Natural killer cell (primary cell): ENCODE results near the gene HLA-G. TPM values are rescaled to one million over a fixed set of nuclear protein-coding genes. Genes with fewer than 3 reads are reported as not detected.

Experiments
- ATAC-seq, 3 donors: fragments of 150-1000 bp in 2 of 3; fragments of 200-7000 bp in 1 of 3; cut with Tn5 transposase; 1 replicate in 1 of 3; 2 replicates in 2 of 3; pipeline ENCODE4 v1.10.0; 2021; ENCODE audit warnings: mild to moderate bottlenecking in 2 of 3, moderate library complexity in 2 of 3
- DNase-seq, 2 donors: peaks; one replicate each; pipeline versions ENCODE4 v3.0.0 to v3.0.0-alpha.2; 2013 to 2021; ENCODE audit warnings: mixed read lengths in 1 of 2
- H3K27ac ChIP-seq: one replicate; pipeline ENCODE4 v1.5.1; 2013; ENCODE audit warnings: mild to moderate bottlenecking, low read length
- H3K27me3 ChIP-seq: one replicate; pipeline ENCODE4 v1.6.1; 2013; ENCODE audit warnings: low read length; ENCODE audit not compliant: control insufficient read depth, insufficient read depth
- H3K36me3 ChIP-seq: one replicate; pipeline ENCODE4 v1.6.1; 2013; ENCODE audit warnings: low read length; ENCODE audit not compliant: control insufficient read depth, insufficient read depth
- H3K4me1 ChIP-seq: one replicate; pipeline ENCODE4 v1.6.1; 2013; ENCODE audit warnings: low read length; ENCODE audit not compliant: control insufficient read depth, insufficient read depth
- H3K4me3 ChIP-seq: one replicate; pipeline ENCODE4 v1.5.1; 2013; ENCODE audit warnings: low read length
- H3K9me3 ChIP-seq: one replicate; pipeline ENCODE4 v1.6.1; 2013; ENCODE audit warnings: low read length; ENCODE audit not compliant: control insufficient read depth, insufficient read depth
- H3K27ac Mint-ChIP-seq, 2 donors: one replicate each; pipeline ENCODE4 v1.8.0; 2022; ENCODE audit warnings: mild to moderate bottlenecking in 2 of 2, mixed read lengths in 2 of 2, moderate library complexity in 1 of 2
- H3K27me3 Mint-ChIP-seq, 2 donors: one replicate each; pipeline ENCODE4 v1.8.0; 2022; ENCODE audit warnings: low read depth in 2 of 2, mixed read lengths in 2 of 2
- H3K36me3 Mint-ChIP-seq: one replicate; pipeline ENCODE4 v1.8.0; 2022; ENCODE audit warnings: mixed read lengths
- H3K4me1 Mint-ChIP-seq, 2 donors: one replicate each; pipeline ENCODE4 v1.8.0; 2022; ENCODE audit warnings: mixed read lengths in 2 of 2
- H3K4me3 Mint-ChIP-seq: one replicate; pipeline ENCODE4 v1.8.0; 2022; ENCODE audit warnings: mild to moderate bottlenecking, moderate library complexity, mixed read lengths
- H3K9me3 Mint-ChIP-seq, 2 donors: one replicate each; pipeline ENCODE4 v1.8.0; 2022; ENCODE audit warnings: mixed read lengths in 2 of 2
- WGBS: methylation state at CpG from one replicate; pipeline ENCODE4 v1.1.7; 2013; ENCODE audit warnings: missing lambda C conversion rate; ENCODE audit not compliant: insufficient coverage; 5-methylcytosine and 5-hydroxymethylcytosine counted together
- intact Hi-C: fragments of 100-400 bp; cut with micrococcal nuclease; formaldehyde crosslinking; loops from one replicate; pipeline ENCODE4 v1.14.2; 2022
- total RNA-seq, 4 donors: library from RNA; stranded (reverse); fragments of 120-200 nt in 1 of 4; gene quantifications; one replicate each; pipeline versions ENCODE4 v1.2.3 to v1.2.4, GENCODE V29; 2013 to 2022
- TF ChIP-seq, protein P1 (sequence below): fragments of 200-600 bp; IDR thresholded peaks from one replicate; pipeline ENCODE4 v1.8.0; 2022; ENCODE audit warnings: antibody characterized with exemption

The HLA-G gene
- total RNA-seq, 3 donors from 2014 or later (not counting 1 experiment from before 2014, with no cell fraction given), result 1.6 to 7.7 (median 4.0) TPM

DNA sequence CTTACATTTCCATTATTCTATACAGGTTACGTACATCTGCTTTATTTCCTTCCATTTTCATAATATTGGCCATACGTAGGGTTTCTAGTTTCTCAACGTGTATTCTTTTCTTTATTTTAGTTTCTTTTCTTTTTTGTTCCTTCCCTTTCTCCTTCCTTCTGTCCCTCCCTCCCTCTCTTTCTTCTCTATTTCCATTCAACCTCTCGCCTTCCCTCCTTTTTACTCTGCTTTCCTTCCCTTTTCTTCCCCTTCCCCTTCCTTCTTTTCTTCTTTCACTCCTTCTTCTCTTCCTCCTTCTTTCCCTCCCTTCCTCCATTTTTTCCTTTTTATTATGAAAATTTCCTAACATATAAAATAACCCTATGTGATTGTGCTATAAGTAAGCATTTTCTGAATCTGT is 8.7 kb upstream of the HLA-G start:
- peaks cover 6% of the 10 kb centered on the region for H3K27me3 ChIP-seq
- intact Hi-C loops, result no loop called here
- DNase-seq, result no peak
- no peaks in the 10 kb centered on the region for H3K9me3 Mint-ChIP-seq
- TF ChIP-seq, protein P1, sequence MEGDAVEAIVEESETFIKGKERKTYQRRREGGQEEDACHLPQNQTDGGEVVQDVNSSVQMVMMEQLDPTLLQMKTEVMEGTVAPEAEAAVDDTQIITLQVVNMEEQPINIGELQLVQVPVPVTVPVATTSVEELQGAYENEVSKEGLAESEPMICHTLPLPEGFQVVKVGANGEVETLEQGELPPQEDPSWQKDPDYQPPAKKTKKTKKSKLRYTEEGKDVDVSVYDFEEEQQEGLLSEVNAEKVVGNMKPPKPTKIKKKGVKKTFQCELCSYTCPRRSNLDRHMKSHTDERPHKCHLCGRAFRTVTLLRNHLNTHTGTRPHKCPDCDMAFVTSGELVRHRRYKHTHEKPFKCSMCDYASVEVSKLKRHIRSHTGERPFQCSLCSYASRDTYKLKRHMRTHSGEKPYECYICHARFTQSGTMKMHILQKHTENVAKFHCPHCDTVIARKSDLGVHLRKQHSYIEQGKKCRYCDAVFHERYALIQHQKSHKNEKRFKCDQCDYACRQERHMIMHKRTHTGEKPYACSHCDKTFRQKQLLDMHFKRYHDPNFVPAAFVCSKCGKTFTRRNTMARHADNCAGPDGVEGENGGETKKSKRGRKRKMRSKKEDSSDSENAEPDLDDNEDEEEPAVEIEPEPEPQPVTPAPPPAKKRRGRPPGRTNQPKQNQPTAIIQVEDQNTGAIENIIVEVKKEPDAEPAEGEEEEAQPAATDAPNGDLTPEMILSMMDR, result no peak
- H3K27ac Mint-ChIP-seq, result no peak overlapping the region
- H3K4me1 Mint-ChIP-seq, result no peaks in the 10 kb centered on the region
- H3K4me3 ChIP-seq, result no peak overlapping the region
- H3K27ac ChIP-seq, result no peak overlapping the region
- H3K36me3 Mint-ChIP-seq, result no peaks in the 10 kb centered on the region
- peaks cover 24 to 42% of the 10 kb centered on the region in 2 donors for H3K27me3 Mint-ChIP-seq
- no peaks in the 10 kb centered on the region for H3K4me1 ChIP-seq
- no peaks in the 10 kb centered on the region for H3K9me3 ChIP-seq
- no peak for ATAC-seq
- no peak overlapping the region for H3K4me3 Mint-ChIP-seq
- no peaks in the 10 kb centered on the region for H3K36me3 ChIP-seq
- WGBS, result 89% methylated on average over 4 of the region's 4 CpGs

DNA sequence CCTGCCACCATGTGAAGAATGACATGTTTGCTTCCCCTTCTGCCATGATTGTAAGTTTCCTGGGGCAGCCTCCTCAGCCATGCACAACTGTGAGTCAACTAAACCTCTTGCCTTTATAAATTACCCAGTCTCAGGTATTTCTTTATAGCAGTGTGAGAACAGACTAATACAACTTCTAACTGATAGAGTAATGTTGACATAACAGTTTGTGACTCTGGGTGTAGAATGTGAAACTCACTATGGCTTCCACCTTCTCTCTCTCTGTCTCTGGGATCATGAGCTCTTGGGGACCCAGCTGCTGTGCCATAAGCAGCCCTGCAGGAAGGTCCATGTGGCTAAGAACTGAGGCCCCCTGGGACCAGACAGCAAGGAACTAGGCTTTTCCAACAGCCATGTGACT is 3.5 kb upstream of the HLA-G start:
- intact Hi-C loops, result no loop called here
- Histone ChIP-seq H3K9me3 (no peaks in the 10 kb centered on the region), H3K36me3 (no peaks in the 10 kb centered on the region), H3K27me3 (peaks cover 18% of the 10 kb centered on the region), H3K27ac (no peak overlapping the region), H3K4me1 (peaks cover 14% of the 10 kb centered on the region), H3K4me3 (no peak overlapping the region)
- no peak overlapping the region for H3K27ac Mint-ChIP-seq
- no peak overlapping the region for H3K4me3 Mint-ChIP-seq
- DNase-seq (no peak), ATAC-seq (no peak)
- TF ChIP-seq, protein P1, result no peak
- peaks cover 50 to 68% of the 10 kb centered on the region in 2 donors for H3K27me3 Mint-ChIP-seq
- no peaks in the 10 kb centered on the region for H3K36me3 Mint-ChIP-seq
- H3K4me1 Mint-ChIP-seq, result peaks cover 0 to 9% of the 10 kb centered on the region in 2 donors
- H3K9me3 Mint-ChIP-seq, result no peaks in the 10 kb centered on the region

- no peaks in the 10 kb centered on the region for H3K9me3 Mint-ChIP-seq
- WGBS, result 70% methylated on average over 1 of the region's 2 CpGs
- H3K9me3 ChIP-seq, result no peaks in the 10 kb centered on the region
- H3K27ac ChIP-seq, result no peak overlapping the region
- no peak overlapping the region for H3K4me3 ChIP-seq
- DNase-seq (no peak), ATAC-seq (no peak)
- H3K27ac Mint-ChIP-seq, result no peak overlapping the region
- H3K36me3 ChIP-seq, result no peaks in the 10 kb centered on the region
- peaks cover 18% of the 10 kb centered on the region for H3K27me3 ChIP-seq
- TF ChIP-seq, protein P1, result no peak
- peaks cover 14% of the 10 kb centered on the region for H3K4me1 ChIP-seq
- H3K4me1 Mint-ChIP-seq, result peaks cover 0 to 9% of the 10 kb centered on the region in 2 donors
- peaks cover 66 to 79% of the 10 kb centered on the region in 2 donors for H3K27me3 Mint-ChIP-seq
- H3K4me3 Mint-ChIP-seq, result no peak overlapping the region
- no peaks in the 10 kb centered on the region for H3K36me3 Mint-ChIP-seq
- intact Hi-C loops, result no loop called here
Observed at GRCh38 chr6:29825848-29826247, 1.8 kb upstream of the HLA-G start.

- no peaks in the 10 kb centered on the region for H3K9me3 Mint-ChIP-seq
- peaks cover 14% of the 10 kb centered on the region for H3K4me1 ChIP-seq
- H3K36me3 Mint-ChIP-seq, result no peaks in the 10 kb centered on the region
- peaks cover 0 to 9% of the 10 kb centered on the region in 2 donors for H3K4me1 Mint-ChIP-seq
- H3K27ac ChIP-seq, result no peak overlapping the region
- ATAC-seq (no peak), DNase-seq (no peak)
- H3K27me3 Mint-ChIP-seq, result peaks cover 69 to 78% of the 10 kb centered on the region in 2 donors
- peaks cover 18% of the 10 kb centered on the region for H3K27me3 ChIP-seq
- intact Hi-C loops, result no loop called here
- no peaks in the 10 kb centered on the region for H3K36me3 ChIP-seq
- H3K4me3 Mint-ChIP-seq, result no peak overlapping the region
- TF ChIP-seq, protein P1, result no peak
- no peak overlapping the region for H3K4me3 ChIP-seq
- 100% methylated on average over 1 of the region's 1 CpG for whole genome bisulfite sequencing
- no peaks in the 10 kb centered on the region for H3K9me3 ChIP-seq
- H3K27ac Mint-ChIP-seq, result no peak overlapping the region
Observed at GRCh38 chr6:29826271-29826670, 1.4 kb upstream of the HLA-G start.
